Erythroblast (primary cell): ENCODE results near the gene SGCA.

Source experiments
- DNase-seq, 2 experiments: peaks; one replicate each; lab custom pipeline; 2025; lab: John Stamatoyannopoulos, UW
- GATA1 ChIP-seq: IDR thresholded peaks from 2 replicates; pipeline ENCODE4 v1.6.1; 2011; ENCODE audit warnings: low read depth, mild to moderate bottlenecking, control low read depth, low read length, moderate library complexity
- POLR2A ChIP-seq: IDR thresholded peaks from 2 replicates; pipeline ENCODE4 v1.6.1; 2011; ENCODE audit warnings: mild to moderate bottlenecking, low read length

SGCA gene

GRCh38 chr17:50188531-50188920 lies 22.7 kb downstream of the SGCA start:
- no peak for DNase-seq

GRCh38 chr17:50188921-50189549 lies 23.2 kb downstream of the SGCA start:
- no peak for TF ChIP-seq POLR2A
- TF ChIP-seq GATA1: no peak
- DNase-seq: no peak

More at GRCh38 chr17:50188531-50188920, 22.7 kb downstream of the SGCA start:
- TF ChIP-seq GATA1: no peak
- TF ChIP-seq POLR2A: no peak

DNA sequence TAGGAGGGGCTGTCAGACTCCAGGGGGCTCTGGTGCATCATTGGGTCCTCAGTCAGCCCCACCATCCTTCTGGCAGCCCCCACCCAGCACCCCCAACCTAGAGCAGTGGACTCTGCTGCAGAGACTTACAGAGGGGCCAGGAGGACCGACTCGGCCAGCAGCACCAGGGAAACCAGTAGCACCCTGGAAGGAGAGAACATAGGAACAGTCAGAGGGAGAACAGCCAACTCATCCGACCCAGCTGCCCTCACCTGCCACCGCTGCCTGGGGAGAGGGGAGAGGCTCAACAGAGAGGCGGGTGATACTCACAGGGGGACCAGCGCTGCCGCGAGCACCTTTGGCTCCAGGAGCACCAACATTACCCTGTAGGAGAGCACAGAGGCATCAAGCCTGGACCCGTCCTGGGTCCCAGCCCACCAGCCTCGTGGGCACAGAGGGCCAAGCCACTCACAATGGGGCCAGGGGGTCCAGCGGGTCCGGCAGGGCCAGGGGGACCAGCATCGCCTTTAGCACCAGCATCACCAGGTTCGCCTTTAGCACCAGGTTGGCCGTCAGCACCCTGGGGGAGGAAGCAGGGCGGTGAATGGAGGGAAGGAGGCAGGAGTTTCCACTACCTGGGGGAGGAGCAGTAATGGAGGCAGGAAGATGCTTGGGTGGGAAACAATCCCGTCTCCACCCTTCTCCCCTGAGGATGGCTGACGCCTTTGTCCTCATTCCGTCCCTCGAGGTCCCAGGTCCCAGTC lies 23.9 kb downstream of the SGCA start:
- DNase-seq: no peak
- no peak for TF ChIP-seq GATA1

DNA sequence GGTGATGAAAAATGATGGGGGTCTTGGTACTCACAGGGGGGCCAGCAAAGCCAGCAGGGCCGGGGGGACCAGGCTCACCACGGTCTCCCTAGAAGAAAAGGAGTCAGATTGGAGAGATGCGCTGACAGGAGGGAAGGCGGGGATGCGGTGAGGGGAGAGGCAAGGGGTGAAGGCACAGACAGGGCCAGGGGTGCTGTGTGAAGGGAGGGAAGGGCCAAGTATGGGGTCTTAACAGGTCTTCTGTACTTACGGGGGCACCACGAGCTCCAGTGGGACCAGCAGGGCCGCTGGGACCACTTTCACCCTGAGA lies 24.4 kb downstream of the SGCA start:
- DNase-seq: no peak
- no peak for TF ChIP-seq GATA1
- no peak for TF ChIP-seq POLR2A

- DNase-seq: no peak
- TF ChIP-seq POLR2A (no peak), GATA1 (no peak)
Observed at GRCh38 chr17:50190603-50191358, 25.0 kb downstream of the SGCA start.

- DNase-seq: no peak
- TF ChIP-seq GATA1 (no peak), POLR2A (no peak)
Observed at GRCh38 chr17:50191359-50192143, 25.7 kb downstream of the SGCA start.

- TF ChIP-seq POLR2A: no peak
- TF ChIP-seq GATA1: no peak
- no peak for DNase-seq
Observed at GRCh38 chr17:50192144-50192617, 26.4 kb downstream of the SGCA start.

DNA sequence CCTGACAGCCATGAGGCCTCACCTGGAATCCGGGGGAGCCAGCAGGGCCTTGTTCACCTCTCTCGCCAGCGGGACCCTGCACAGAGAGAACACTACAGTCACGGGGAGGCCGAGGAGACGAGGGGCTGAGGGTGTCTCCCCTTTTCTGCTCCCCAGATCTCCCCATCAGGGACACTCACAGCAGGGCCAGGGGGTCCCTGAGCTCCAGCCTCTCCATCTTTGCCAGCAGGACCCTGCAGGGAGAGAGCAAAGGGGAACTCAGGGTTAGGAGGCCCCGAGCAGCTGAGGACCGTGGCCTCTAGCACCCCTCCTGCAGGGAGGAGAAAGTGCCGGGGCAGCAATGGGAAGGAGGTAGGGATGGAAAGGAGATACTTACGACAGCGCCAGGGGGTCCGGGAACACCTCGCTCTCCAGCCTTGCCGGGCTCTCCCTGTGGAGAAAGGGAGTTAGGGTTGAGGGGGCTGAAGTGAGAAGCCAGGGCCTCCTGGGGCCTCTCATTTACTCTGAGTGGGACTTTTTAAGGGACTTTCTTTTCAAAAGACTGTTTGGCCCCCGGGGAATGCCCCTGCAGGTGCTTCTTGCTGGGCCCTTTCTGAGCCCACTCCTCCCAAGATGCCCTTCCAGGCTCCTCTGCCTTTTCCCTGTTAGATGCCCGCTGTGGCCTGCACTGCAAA lies 26.9 kb downstream of the SGCA start:
- no peak for DNase-seq

GRCh38 chr17:50194140-50194933 lies 28.5 kb downstream of the SGCA start:
- DNase-seq: no peak
- no peak for TF ChIP-seq GATA1

More for the DNA sequence above, 26.9 kb downstream of the SGCA start:
- no peak for TF ChIP-seq POLR2A
- TF ChIP-seq GATA1: no peak

- no peak for DNase-seq
- TF ChIP-seq GATA1: no peak
- TF ChIP-seq POLR2A: no peak
Observed at GRCh38 chr17:50194934-50195865, 29.4 kb downstream of the SGCA start.

DNA sequence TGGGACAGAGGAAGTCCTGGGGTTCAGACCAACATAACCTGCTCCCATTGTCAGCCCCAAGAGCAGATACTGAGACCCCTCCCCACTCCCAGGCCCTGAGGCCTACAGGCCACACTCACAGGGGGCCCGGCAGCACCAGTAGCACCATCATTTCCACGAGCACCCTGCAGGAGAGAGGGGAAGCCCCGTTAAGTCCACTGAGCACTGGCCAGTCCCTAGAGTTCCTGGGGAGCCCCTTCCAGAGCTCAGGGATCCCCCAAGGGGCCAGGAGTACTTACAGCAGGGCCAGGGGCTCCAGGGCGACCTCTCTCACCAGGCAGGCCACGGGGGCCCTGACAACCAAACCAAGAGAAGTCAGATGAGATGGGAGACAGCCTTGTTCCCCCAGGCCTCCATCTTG lies 30.2 kb downstream of the SGCA start:
- TF ChIP-seq POLR2A (no peak), GATA1 (no peak)
- no peak for DNase-seq

- no peak for DNase-seq
- TF ChIP-seq GATA1: no peak
Observed at GRCh38 chr17:50196826-50197225, 31.0 kb downstream of the SGCA start.
